ENCODE results near the gene LIPA.

- TF ChIP-seq CTCF (conservative IDR thresholded peaks at IDR 0.05; ENCODE audit: low read length) (no peak), EZH2phosphoT487 (IDR thresholded peaks at IDR 0.05; ENCODE audit: borderline replicate concordance) (no peak)
Observed at GRCh38 chr10:89266721-89267453, 15.3 kb upstream of the LIPA start.

Data from Loucy (cell line).